ENCODE measurements around the gene OR4D11. TPM values are rescaled to one million over a fixed set of nuclear protein-coding genes. Genes with fewer than 3 reads are reported as not detected.
"Not testable (repeated sequence)": the region's sequence is repeated elsewhere in the genome, so short reads cannot be mapped to it uniquely, and the experiment has no call there.

The OR4D11 gene
- total RNA-seq, 1 donor from 2014 or later: not detected

- Histone ChIP-seq H3K36me3 (ENCODE audit: control insufficient read depth in 3 of 3, insufficient read depth in 3 of 3, low read length in 3 of 3) (no peaks in the 10 kb centered on the region), H3K9ac (ENCODE audit: low read depth in 1 of 3, low read length in 3 of 3) (no peak overlapping the region), H3K27ac (ENCODE audit: low read depth, low read length) (no peak overlapping the region), H3K4me1 (ENCODE audit: control insufficient read depth in 3 of 3, insufficient read depth in 3 of 3, low read length in 3 of 3) (peaks cover 0 to 1% (median 1%) of the 10 kb centered on the region in 3 donors), H3K27me3 (ENCODE audit: control insufficient read depth in 3 of 3, insufficient read depth in 3 of 3, low read length in 3 of 3) (peaks cover 0 to 1% (median 0%) of the 10 kb centered on the region in 3 donors), H3K9me3 (ENCODE audit: control insufficient read depth in 3 of 3, low read length in 3 of 3) (no peaks in the 10 kb centered on the region), H3K4me3 (ENCODE audit: low read length in 3 of 3) (no peak overlapping the region)
Measured at GRCh38 chr11:59545179-59546020, 42.0 kb downstream of the OR4D11 start.

GRCh38 chr11:59547605-59548308, 44.4 kb downstream of the OR4D11 start:
- not testable (repeated sequence) for H3K27me3 ChIP-seq (ENCODE audit: control insufficient read depth in 3 of 3, insufficient read depth in 3 of 3, low read length in 3 of 3); H3K4me3 ChIP-seq (ENCODE audit: low read length in 3 of 3); H3K9ac ChIP-seq (ENCODE audit: low read depth in 1 of 3, low read length in 3 of 3); H3K4me1 ChIP-seq (ENCODE audit: control insufficient read depth in 3 of 3, insufficient read depth in 3 of 3, low read length in 3 of 3); H3K27ac ChIP-seq (ENCODE audit: low read depth, low read length); H3K9me3 ChIP-seq (ENCODE audit: control insufficient read depth in 3 of 3, low read length in 3 of 3); H3K36me3 ChIP-seq (ENCODE audit: control insufficient read depth in 3 of 3, insufficient read depth in 3 of 3, low read length in 3 of 3)

- Histone ChIP-seq H3K27ac (ENCODE audit: low read depth, low read length) (no peak overlapping the region), H3K36me3 (ENCODE audit: control insufficient read depth in 3 of 3, insufficient read depth in 3 of 3, low read length in 3 of 3) (no peaks in the 10 kb centered on the region), H3K4me1 (ENCODE audit: control insufficient read depth in 3 of 3, insufficient read depth in 3 of 3, low read length in 3 of 3) (peaks cover 8 to 10% (median 8%) of the 10 kb centered on the region in 3 donors), H3K27me3 (ENCODE audit: control insufficient read depth in 3 of 3, insufficient read depth in 3 of 3, low read length in 3 of 3) (peaks cover 0 to 9% (median 0%) of the 10 kb centered on the region in 3 donors), H3K4me3 (ENCODE audit: low read length in 3 of 3) (no peak overlapping the region), H3K9me3 (ENCODE audit: control insufficient read depth in 3 of 3, low read length in 3 of 3) (no peaks in the 10 kb centered on the region), H3K9ac (ENCODE audit: low read depth in 1 of 3, low read length in 3 of 3) (no peak overlapping the region)
Measured at GRCh38 chr11:59548309-59548656, 44.9 kb downstream of the OR4D11 start.

GRCh38 chr11:59550368-59550841, 47.0 kb downstream of the OR4D11 start:
- peak overlapping the region; percentile 72 for H3K27ac ChIP-seq (ENCODE audit: low read depth, low read length)
- peak overlapping the region; percentile 50 to 80 (median 65) for H3K9ac ChIP-seq (ENCODE audit: low read depth in 1 of 3, low read length in 3 of 3)
- H3K9me3 ChIP-seq (ENCODE audit: control insufficient read depth in 3 of 3, low read length in 3 of 3): no peaks in the 10 kb centered on the region
- peaks cover 8 to 10% (median 8%) of the 10 kb centered on the region in 3 donors for H3K4me1 ChIP-seq (ENCODE audit: control insufficient read depth in 3 of 3, insufficient read depth in 3 of 3, low read length in 3 of 3)
- H3K36me3 ChIP-seq (ENCODE audit: control insufficient read depth in 3 of 3, insufficient read depth in 3 of 3, low read length in 3 of 3): no peaks in the 10 kb centered on the region
- peak overlapping the region; percentile 55 to 95 (median 77) for H3K4me3 ChIP-seq (ENCODE audit: low read length in 3 of 3)
- peaks cover 0 to 9% (median 0%) of the 10 kb centered on the region in 3 donors for H3K27me3 ChIP-seq (ENCODE audit: control insufficient read depth in 3 of 3, insufficient read depth in 3 of 3, low read length in 3 of 3)

GRCh38 chr11:59550842-59551658, 47.7 kb downstream of the OR4D11 start:
- Histone ChIP-seq H3K36me3 (ENCODE audit: control insufficient read depth in 3 of 3, insufficient read depth in 3 of 3, low read length in 3 of 3) (no peaks in the 10 kb centered on the region), H3K9ac (ENCODE audit: low read depth in 1 of 3, low read length in 3 of 3) (peak overlapping the region; percentile 50 to 80 (median 65)), H3K4me3 (ENCODE audit: low read length in 3 of 3) (peak overlapping the region; percentile 55 to 95 (median 77)), H3K27ac (ENCODE audit: low read depth, low read length) (peak overlapping the region; percentile 72), H3K4me1 (ENCODE audit: control insufficient read depth in 3 of 3, insufficient read depth in 3 of 3, low read length in 3 of 3) (peaks cover 10 to 13% (median 12%) of the 10 kb centered on the region in 3 donors), H3K27me3 (ENCODE audit: control insufficient read depth in 3 of 3, insufficient read depth in 3 of 3, low read length in 3 of 3) (peaks cover 0 to 13% (median 0%) of the 10 kb centered on the region in 3 donors), H3K9me3 (ENCODE audit: control insufficient read depth in 3 of 3, low read length in 3 of 3) (no peaks in the 10 kb centered on the region)

GRCh38 chr11:59551659-59552521, 48.5 kb downstream of the OR4D11 start:
- peak overlapping the region; percentile 55 to 95 (median 77) for H3K4me3 ChIP-seq (ENCODE audit: low read length in 3 of 3)

GRCh38 chr11:59552844-59553243, 49.5 kb downstream of the OR4D11 start:
- Histone ChIP-seq H3K27ac (ENCODE audit: low read depth, low read length) (no peak overlapping the region), H3K4me1 (ENCODE audit: control insufficient read depth in 3 of 3, insufficient read depth in 3 of 3, low read length in 3 of 3) (peaks cover 10 to 20% (median 14%) of the 10 kb centered on the region in 3 donors), H3K9me3 (ENCODE audit: control insufficient read depth in 3 of 3, low read length in 3 of 3) (no peaks in the 10 kb centered on the region), H3K36me3 (ENCODE audit: control insufficient read depth in 3 of 3, insufficient read depth in 3 of 3, low read length in 3 of 3) (no peaks in the 10 kb centered on the region), H3K4me3 (ENCODE audit: low read length in 3 of 3) (no peak overlapping the region), H3K27me3 (ENCODE audit: control insufficient read depth in 3 of 3, insufficient read depth in 3 of 3, low read length in 3 of 3) (peaks cover 0 to 20% (median 0%) of the 10 kb centered on the region in 3 donors), H3K9ac (ENCODE audit: low read depth in 1 of 3, low read length in 3 of 3) (no peak overlapping the region)

More at GRCh38 chr11:59551659-59552521, 48.5 kb downstream of the OR4D11 start:
- peak overlapping the region; percentile 50 to 80 (median 65) for H3K9ac ChIP-seq (ENCODE audit: low read depth in 1 of 3, low read length in 3 of 3)
- H3K9me3 ChIP-seq (ENCODE audit: control insufficient read depth in 3 of 3, low read length in 3 of 3): no peaks in the 10 kb centered on the region
- peaks cover 0 to 18% (median 0%) of the 10 kb centered on the region in 3 donors for H3K27me3 ChIP-seq (ENCODE audit: control insufficient read depth in 3 of 3, insufficient read depth in 3 of 3, low read length in 3 of 3)
- H3K27ac ChIP-seq (ENCODE audit: low read depth, low read length): peak overlapping the region; percentile 72
- peaks cover 10 to 17% (median 14%) of the 10 kb centered on the region in 3 donors for H3K4me1 ChIP-seq (ENCODE audit: control insufficient read depth in 3 of 3, insufficient read depth in 3 of 3, low read length in 3 of 3)
- H3K36me3 ChIP-seq (ENCODE audit: control insufficient read depth in 3 of 3, insufficient read depth in 3 of 3, low read length in 3 of 3): no peaks in the 10 kb centered on the region

- H3K4me1 ChIP-seq (ENCODE audit: control insufficient read depth in 3 of 3, insufficient read depth in 3 of 3, low read length in 3 of 3): peaks cover 10 to 20% (median 14%) of the 10 kb centered on the region in 3 donors
- H3K27me3 ChIP-seq (ENCODE audit: control insufficient read depth in 3 of 3, insufficient read depth in 3 of 3, low read length in 3 of 3): peaks cover 0 to 20% (median 0%) of the 10 kb centered on the region in 3 donors
Measured at GRCh38 chr11:59553323-59553722, 49.9 kb downstream of the OR4D11 start.

More at GRCh38 chr11:59553323-59553722, 49.9 kb downstream of the OR4D11 start:
- Histone ChIP-seq H3K27ac (ENCODE audit: low read depth, low read length) (no peak overlapping the region), H3K4me3 (ENCODE audit: low read length in 3 of 3) (no peak overlapping the region), H3K9me3 (ENCODE audit: control insufficient read depth in 3 of 3, low read length in 3 of 3) (no peaks in the 10 kb centered on the region), H3K9ac (ENCODE audit: low read depth in 1 of 3, low read length in 3 of 3) (no peak overlapping the region), H3K36me3 (ENCODE audit: control insufficient read depth in 3 of 3, insufficient read depth in 3 of 3, low read length in 3 of 3) (no peaks in the 10 kb centered on the region)

Data from skeletal muscle tissue (tissue), 4 donors.